ENCODE data around the gene GRK1.
"Not testable (repeated sequence)": the region's sequence is repeated elsewhere in the genome, so short reads cannot be mapped to it uniquely, and the experiment has no call there.

The GRK1 gene

DNA sequence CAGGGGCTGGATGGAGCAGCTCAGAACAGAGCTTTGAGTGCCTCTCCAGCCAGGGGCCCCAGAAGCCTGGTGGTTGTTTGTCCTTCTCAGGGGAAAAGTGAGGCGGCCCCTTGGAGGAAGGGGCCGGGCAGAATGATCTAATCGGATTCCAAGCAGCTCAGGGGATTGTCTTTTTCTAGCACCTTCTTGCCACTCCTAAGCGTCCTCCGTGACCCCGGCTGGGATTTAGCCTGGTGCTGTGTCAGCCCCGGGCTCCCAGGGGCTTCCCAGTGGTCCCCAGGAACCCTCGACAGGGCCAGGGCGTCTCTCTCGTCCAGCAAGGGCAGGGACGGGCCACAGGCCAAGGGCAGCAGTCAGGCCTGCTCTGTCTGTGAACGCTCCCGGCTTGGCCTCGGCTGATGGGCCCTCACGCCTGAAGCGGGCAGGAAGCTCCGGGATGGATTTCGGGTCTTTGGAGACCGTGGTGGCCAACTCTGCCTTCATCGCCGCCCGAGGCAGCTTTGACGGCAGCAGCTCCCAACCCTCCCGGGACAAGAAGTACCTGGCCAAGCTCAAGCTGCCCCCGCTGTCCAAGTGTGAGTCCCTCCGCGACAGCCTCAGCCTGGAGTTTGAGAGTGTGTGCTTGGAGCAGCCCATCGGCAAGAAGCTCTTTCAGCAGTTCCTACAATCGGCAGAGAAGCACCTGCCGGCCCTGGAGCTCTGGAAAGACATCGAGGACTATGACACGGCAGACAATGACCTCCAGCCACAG, at the start of gene GRK1:
GRK1 (plus strand) TSS at position 269 of the 751 bp plus-strand sequence; CDS start at position 437, 168 bp downstream.
- no peak for DNase-seq

- DNase-seq: no peak
Observed at GRCh38 chr13:113617961-113618360, 49.1 kb upstream of the GRK1 start.

DNA sequence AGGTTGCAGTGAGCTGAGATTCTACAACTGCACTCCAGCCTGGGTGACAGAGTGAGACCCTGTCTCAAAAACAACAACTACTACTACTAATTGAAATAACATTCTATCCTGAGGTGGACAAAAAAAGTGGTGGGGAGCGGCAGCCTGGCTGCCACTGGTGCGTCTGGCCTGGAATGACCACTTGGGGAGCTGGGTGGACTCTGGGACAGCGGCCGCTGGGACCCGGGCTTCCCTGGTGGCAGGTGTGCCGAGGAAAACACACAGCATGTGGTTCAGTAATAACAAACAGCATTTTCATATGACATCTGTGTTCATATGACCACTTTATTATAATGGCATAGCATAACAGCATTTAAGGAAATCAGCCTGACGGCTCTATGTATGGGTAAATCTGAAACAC, 48.6 kb upstream of the GRK1 start:
- DNase-seq: no peak

GRCh38 chr13:113620036-113620796, 46.8 kb upstream of the GRK1 start:
- DNase-seq: peak; percentile 8

- DNase-seq: no peak
Observed at GRCh38 chr13:113621046-113621445, 46.0 kb upstream of the GRK1 start.

GRCh38 chr13:113621498-113621897, 45.5 kb upstream of the GRK1 start:
- not testable (repeated sequence) for DNase-seq

DNA sequence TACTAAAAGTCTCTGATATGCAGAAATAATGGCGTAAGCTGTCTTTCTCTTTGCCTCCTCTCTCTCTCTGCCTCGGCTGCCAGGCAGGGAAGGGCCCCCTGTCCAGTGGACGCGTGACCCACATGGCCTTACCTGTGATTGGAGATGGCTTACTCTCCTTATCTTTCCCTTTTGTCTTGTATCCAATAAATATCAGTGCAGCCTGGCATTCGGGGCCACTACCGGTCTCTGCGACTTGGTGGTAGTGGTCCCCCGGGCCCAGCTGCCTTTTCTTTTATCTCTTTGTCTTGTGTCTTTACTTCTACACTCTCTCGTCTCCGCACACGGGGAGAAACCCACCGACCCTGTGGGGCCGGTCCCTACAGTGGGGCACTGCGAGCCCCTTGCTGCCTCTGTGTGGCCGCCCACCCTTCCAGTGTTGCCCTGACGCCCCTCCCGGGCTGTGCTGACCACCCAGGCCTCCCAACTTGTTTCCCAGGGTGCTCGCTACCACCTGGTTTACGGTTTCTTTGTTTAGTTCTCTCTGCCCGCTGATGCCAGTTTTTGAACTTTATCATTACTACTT, 45.0 kb upstream of the GRK1 start:
- not testable (repeated sequence) for DNase-seq

- no peak for DNase-seq
Observed at GRCh38 chr13:113622791-113623490, 44.1 kb upstream of the GRK1 start.

DNA sequence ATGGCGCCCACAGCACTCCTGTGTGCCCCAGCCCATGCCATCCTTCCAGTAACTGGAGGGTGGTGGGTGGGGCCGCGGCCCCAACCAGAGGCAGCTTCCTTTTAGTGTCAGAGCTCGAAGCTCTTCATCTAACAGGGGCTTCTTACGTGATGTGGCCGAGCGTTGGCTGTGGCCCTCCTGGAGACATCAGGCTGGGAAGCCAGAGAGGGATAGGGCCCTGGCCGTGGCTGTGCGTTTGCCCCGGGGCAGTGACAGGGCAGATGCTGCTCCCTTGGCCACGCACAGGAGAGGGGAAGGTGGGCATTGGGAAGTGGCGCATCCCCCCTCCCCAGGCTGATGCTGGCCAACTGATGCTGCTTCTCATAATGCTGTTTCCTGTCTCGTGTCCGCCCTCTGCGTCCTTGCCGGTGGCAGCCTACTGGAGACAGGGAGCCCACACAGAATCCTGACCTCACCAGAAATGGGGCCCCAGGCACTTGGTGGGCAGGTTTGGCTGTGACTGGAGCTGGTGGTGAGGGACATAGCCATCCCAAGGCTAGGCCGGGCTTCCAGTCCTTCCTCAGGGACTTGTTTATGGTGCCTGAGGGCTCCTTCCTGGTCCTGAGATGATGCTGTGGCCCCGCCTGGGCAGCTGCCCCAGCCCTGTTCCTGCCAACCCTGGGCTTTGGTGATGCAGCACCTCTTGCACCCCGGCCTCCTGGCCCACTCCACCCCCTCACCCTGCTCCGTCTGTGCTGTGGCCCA, 43.4 kb upstream of the GRK1 start:
- no peak for DNase-seq

- DNase-seq: no peak
Observed at GRCh38 chr13:113624235-113624587, 42.8 kb upstream of the GRK1 start.

GRCh38 chr13:113624640-113625304, 42.2 kb upstream of the GRK1 start:
- DNase-seq: not testable (repeated sequence)

- no peak for DNase-seq
Observed at GRCh38 chr13:113625965-113626721, 40.9 kb upstream of the GRK1 start.

DNA sequence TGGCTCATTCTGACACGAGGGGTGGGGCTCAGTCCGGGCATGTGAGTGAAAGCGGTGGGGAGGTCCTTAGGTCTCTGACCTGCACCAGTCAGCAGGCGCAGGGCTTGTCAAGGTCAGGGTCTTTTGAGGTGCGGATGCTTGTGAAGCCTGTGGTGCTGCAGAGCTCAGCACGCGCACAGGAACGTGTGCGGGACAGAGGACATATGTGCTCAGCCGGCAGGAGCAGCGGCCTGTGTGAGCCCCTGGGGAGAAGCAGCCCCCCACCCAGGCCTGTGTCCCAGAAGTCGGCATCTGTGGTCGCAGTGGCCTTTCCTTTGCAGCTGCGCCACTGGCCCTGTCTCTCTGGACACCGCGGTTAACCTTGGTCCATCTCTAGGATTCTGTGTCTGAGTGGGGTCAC, 39.9 kb upstream of the GRK1 start:
- DNase-seq: no peak

DNA sequence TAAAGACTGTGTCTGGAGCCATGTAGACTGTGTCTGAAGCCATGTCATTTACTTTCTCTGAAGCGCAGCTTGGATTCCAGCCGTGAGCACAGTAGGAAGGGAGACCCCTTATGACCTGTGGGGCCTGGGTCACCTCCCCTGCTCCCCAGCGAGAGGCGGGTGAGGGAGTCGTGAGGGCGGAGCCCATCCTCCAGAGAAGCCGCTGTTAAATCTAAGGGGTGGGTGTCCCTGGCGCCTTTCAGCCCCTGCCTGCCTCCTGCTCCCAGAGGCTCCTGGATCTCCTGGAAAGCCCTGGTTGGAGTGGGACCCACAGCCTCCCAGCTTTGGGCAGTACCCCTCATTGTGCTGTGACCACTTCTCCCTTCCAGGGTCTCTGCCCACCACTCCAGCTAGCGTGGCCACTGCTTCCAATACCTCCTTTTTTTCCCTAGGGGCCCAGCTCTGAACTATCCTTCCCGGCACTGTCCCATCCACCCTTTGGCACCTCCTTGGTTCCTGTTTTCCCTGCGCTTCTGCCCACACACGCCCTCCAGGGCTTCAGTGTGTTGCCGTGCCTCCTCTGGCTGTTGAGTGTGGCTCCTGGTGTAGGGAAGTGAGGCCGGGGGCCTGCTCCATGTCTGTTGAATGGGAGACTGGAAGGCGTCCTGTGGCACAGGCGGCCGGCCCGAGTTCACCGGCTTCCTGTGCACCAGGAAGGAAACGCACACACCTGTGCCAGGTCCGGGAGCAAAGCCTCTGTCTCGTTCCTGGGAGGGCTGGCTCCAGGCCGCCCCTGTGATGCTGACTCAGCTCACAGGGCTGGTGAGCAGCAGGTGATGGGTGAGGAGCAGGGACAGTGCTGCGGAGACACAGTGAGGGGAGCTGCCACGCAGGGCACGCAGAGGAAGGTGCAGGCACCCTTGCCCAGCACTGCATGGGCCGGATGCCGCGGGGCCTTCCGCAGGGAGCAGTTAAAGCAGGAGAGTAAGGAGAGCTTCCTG, 38.4 kb upstream of the GRK1 start:
- no peak for DNase-seq

DNA sequence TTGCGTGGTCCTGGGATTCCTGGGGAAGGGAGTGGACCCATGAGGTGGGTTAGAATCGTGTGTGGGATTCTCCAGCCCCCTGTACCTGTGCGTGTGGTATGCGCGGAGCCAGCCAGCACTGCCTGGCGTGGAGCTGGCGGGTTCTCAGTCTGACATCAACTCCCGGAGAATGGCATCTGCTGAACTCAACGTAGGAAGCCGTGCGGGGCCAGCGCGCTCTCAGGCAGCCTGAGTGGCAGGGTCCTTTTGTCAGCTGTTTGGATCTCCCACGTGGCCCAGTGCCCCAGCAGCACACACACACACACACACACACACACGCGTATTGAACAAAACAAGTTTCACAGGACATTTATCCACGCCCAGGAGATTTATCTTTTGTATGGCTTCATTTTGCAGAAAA, 37.2 kb upstream of the GRK1 start:
- no peak for DNase-seq

- no peak for DNase-seq
Observed at GRCh38 chr13:113630296-113630695, 36.7 kb upstream of the GRK1 start.

DNA sequence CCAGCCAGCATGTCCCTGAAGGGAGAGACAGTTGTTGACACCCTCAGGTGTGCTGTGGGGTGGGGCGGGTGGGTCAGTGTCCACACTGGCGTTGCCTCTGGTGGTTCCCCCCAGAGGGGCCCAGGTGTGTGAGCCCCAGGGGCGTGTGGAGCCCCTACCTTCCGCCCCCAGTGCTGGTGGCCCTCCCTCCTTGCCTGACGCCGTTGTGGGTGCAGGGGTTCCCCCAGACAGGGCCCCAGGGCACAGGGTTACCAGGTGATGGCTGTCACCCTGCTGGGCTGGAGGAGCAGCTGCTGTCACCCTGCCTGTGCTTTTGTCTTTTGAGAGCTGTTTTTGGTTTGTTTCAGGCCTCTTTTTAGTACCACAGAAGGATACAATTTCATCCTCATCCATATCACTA, 36.2 kb upstream of the GRK1 start:
- no peak for DNase-seq

DNA sequence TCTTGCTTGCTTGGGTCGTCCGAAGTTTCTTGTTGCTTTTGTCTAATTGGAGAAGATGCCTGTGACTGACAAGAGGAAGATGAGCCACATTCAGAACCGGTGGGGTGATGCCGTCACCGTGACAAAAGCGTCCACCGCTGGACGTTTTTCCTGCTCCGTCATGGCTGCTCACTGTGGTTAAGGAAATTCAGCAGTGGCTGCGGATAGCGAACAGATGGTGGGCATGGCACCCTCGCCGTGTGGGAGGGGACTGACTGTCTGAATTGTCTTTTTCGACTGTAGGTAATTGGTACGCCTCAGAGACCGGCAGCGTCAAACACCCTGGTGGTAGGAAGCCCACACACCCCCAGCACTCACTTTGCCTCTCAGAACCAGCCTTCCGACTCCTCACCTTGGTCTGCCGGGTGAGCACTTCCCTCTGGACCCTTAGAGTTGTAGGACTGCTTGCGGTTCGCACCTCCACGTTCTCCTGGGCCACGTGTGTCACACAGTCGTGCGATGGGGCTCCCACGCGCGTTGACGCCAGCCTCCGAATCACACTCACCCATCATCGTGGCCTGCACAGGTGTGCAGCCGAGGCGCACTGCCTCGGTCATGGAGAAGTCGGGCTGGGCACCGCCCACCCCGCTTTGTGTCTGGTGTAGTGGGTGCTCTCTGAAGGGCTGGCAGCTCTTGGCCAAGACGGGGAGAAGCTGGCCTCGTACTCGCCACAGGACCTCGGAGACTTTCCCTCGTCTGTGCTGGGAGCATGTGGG, 35.5 kb upstream of the GRK1 start:
- DNase-seq: no peak

All from NCI-H1694 treated with DMSO at 0.1 percent for 48 hours (cell line).